HEK293T (cell line): ENCODE results near the gene SDHAF2.

Experiments used
- BHLHE40 ChIP-seq: fragments of 450-650 bp; IDR thresholded peaks from 2 replicates; pipeline ENCODE4 v1.6.1; 2016; ENCODE audit warnings: mild to moderate bottlenecking, moderate library complexity, borderline replicate concordance
- ELF4 ChIP-seq: fragments of 450-650 bp; IDR thresholded peaks from 2 replicates; pipeline ENCODE4 v1.6.1; 2017; ENCODE audit warnings: antibody characterized with exemption
- SP1 ChIP-seq: fragments of 450-650 bp; IDR thresholded peaks from 2 replicates; pipeline ENCODE4 v1.6.1; 2017
- ZNF384 ChIP-seq: fragments of 450-650 bp; IDR thresholded peaks from 2 replicates; pipeline ENCODE4 v1.6.1; 2016

DNA sequence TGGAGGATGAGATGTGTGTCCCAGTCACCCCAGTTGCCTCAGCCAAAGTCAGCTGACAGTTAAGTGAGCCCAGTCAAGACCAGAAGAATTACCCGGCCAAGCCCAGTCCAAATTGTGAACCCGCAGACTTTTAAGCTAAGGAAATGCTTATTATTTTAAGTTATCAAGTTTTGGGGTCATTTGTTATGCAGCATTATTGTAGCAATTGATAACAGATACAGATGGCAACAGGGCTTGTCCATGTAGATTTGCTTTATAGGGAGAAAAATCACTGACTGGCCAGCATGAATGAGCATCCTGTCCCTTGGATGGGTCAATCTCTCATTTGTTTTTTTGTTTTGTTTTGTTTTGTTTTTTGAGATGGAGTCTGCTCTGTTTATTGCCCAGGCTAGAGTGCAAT, 22.9 kb downstream of the SDHAF2 start:
- TF ChIP-seq ELF4, result no peak
- no peak for TF ChIP-seq BHLHE40
- TF ChIP-seq SP1, result no peak
- TF ChIP-seq ZNF384, result no peak
